Body of pancreas (tissue), 4 donors: ENCODE data around the gene ARHGEF5.

Experiments used
- CTCF ChIP-seq, 7 experiments: fragments of 450-650 bp in 4 of 7; fragments of 200-600 bp in 3 of 7; sonication (generic) in 3 of 7; IDR thresholded peaks; one replicate each; pipeline ENCODE4 v1.5.1; 2016 to 2019; ENCODE audit warnings: antibody characterized with exemption in 7 of 7
- POLR2A ChIP-seq, 3 donors: fragments of 450-650 bp; IDR thresholded peaks; one replicate each; pipeline ENCODE4 v1.6.1; 2016; ENCODE audit warnings: antibody characterized with exemption in 3 of 3, mild to moderate bottlenecking in 2 of 3

- TF ChIP-seq CTCF (IDR thresholded peaks at IDR 0.05): no peak
- no peak for TF ChIP-seq POLR2A (IDR thresholded peaks at IDR 0.05)
Observed at GRCh38 chr7:144398911-144399310, 43.7 kb downstream of the ARHGEF5 start.
